Large intestine (tissue), 3 donors: Measurements from ENCODE around the gene TMEM135. TPM values are rescaled to one million over a fixed set of nuclear protein-coding genes. Genes with fewer than 3 reads are reported as not detected.

Source experiments
- DNase-seq, 2 donors: peaks; one replicate each; pipeline versions ENCODE4 v3.0.0 to v3.0.0-alpha.2; 2013
- H3K27ac ChIP-seq: one replicate; pipeline ENCODE4 v1.5.1; 2013; ENCODE audit warnings: low read length
- H3K27me3 ChIP-seq: 2 replicates; pipeline ENCODE4 v1.6.1; 2013; ENCODE audit warnings: low read length; ENCODE audit not compliant: control insufficient read depth, insufficient read depth
- H3K36me3 ChIP-seq: 2 replicates; pipeline ENCODE4 v1.6.1; 2013; ENCODE audit warnings: low read length; ENCODE audit not compliant: control insufficient read depth, insufficient read depth
- H3K4me1 ChIP-seq: one replicate; pipeline ENCODE4 v1.6.1; 2013; ENCODE audit warnings: low read length; ENCODE audit not compliant: control insufficient read depth, insufficient read depth
- H3K4me3 ChIP-seq: one replicate; pipeline ENCODE4 v1.5.1; 2013; ENCODE audit warnings: low read length
- H3K9me3 ChIP-seq: one replicate; pipeline ENCODE4 v1.6.1; 2013; ENCODE audit warnings: mild to moderate bottlenecking, low read depth, low read length, moderate library complexity; ENCODE audit not compliant: control insufficient read depth
- WGBS: methylation state at CpG from one replicate; pipeline ENCODE4 v1.1.5; 2013; ENCODE audit warnings: low lambda C conversion rate; ENCODE audit not compliant: insufficient coverage; 5-methylcytosine and 5-hydroxymethylcytosine counted together
- polyA plus RNA-seq: library from polyadenylated mRNA; unstranded; fragments of 120-200 nt; gene quantifications from one replicate; pipeline ENCODE4 v1.2.1, GENCODE V29; 2013

Gene TMEM135
- polyA plus RNA-seq, 1 donor: 19.9 TPM

DNA sequence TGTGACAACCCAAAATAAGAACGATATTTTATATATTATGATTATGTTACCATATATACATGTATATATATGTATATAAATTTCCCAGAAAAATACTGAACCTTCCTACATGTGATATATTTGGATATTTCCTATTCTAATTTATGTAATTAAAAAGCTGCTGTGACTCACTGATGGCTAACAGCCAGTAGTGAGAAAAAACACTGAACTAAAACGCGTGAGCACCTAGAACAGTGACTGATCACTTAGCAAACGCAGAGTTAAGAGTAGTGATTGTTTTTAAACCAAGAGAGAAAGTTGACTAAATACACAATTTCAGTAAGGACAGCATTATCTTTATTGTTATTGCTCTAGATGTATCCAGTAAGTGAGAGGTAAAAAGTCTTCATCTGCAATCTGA is 213.8 kb downstream of the TMEM135 start:
- WGBS: 100% methylated on average over 3 of the region's 4 CpGs
- no peak overlapping the region for H3K4me3 ChIP-seq
- no peak overlapping the region for H3K27ac ChIP-seq
- no peaks in the 10 kb centered on the region for H3K36me3 ChIP-seq
- no peaks in the 10 kb centered on the region for H3K4me1 ChIP-seq
- H3K27me3 ChIP-seq: no peaks in the 10 kb centered on the region
- DNase-seq: no peak
- peaks cover under 1% of the 10 kb centered on the region for H3K9me3 ChIP-seq

DNA sequence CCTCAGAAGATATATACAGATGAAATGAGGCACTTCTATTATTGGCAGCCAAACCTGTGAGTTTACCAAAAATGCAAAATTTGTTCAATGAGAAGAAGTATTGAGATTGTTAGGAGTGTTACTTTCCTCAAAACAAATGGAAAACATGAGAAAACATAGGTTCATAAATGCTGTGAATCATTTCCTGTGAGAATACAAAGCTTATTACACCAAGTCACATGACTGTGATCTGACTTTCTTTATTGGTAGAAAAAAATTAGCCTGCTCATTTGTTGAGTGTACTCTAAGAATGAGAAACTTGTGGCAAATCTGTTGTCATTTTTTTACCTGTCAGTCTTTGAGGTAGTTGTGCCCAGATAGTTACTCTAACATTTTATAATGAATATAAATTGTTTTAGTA is 215.1 kb downstream of the TMEM135 start:
- DNase-seq: no peak

DNA sequence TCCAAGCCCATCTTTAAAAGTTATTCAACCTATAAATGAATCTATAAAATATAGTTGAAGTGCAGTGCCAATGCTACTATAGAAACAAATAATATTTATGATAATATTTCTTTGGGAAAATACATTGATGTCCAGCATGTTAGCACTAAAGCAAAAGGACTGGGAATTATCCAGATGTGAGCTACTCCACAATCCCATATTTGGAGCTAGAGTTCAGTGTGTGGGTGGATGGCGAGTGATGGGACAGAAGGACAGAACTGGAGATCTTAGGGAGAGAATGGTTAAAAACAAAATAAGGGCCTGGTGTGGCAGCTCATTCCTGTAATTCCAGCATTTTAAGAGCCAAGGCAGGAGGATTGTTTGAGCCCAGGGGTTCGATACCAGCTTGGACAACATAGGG is 216.8 kb downstream of the TMEM135 start:
- Histone ChIP-seq H3K4me1 (no peaks in the 10 kb centered on the region), H3K9me3 (peaks cover 2% of the 10 kb centered on the region), H3K27ac (no peak overlapping the region), H3K4me3 (no peak overlapping the region), H3K36me3 (no peaks in the 10 kb centered on the region), H3K27me3 (no peaks in the 10 kb centered on the region)
- WGBS: no CpG with 5 or more reads among the region's 2 CpGs
- DNase-seq: no peak

More for the DNA sequence above, 215.1 kb downstream of the TMEM135 start:
- Histone ChIP-seq H3K4me3 (no peak overlapping the region), H3K27ac (no peak overlapping the region), H3K4me1 (no peaks in the 10 kb centered on the region), H3K9me3 (peaks cover 2% of the 10 kb centered on the region), H3K27me3 (no peaks in the 10 kb centered on the region), H3K36me3 (no peaks in the 10 kb centered on the region)

DNA sequence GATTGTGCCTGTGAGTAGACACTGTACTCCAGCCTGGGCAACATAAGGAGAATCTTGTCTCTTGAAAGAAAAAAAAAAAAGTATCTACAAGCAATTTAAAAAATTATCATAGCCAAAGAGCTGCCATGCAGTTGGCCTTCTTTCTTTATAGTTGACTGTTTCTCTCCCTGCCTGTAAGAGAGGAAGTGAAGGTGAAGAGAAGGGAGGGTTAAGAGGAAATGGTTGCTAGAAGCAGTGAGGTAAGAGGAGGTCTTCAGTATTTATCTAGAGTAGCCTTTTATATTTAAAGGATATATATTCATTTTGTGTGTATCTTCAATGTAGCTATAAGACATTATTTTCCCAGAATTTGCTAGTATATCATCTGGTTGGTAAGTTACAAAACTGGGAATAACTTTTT is 217.9 kb downstream of the TMEM135 start:
- Histone ChIP-seq H3K27me3 (no peaks in the 10 kb centered on the region), H3K9me3 (peaks cover 2% of the 10 kb centered on the region), H3K4me3 (no peak overlapping the region), H3K36me3 (no peaks in the 10 kb centered on the region), H3K4me1 (no peaks in the 10 kb centered on the region), H3K27ac (no peak overlapping the region)
- no peak for DNase-seq

DNA sequence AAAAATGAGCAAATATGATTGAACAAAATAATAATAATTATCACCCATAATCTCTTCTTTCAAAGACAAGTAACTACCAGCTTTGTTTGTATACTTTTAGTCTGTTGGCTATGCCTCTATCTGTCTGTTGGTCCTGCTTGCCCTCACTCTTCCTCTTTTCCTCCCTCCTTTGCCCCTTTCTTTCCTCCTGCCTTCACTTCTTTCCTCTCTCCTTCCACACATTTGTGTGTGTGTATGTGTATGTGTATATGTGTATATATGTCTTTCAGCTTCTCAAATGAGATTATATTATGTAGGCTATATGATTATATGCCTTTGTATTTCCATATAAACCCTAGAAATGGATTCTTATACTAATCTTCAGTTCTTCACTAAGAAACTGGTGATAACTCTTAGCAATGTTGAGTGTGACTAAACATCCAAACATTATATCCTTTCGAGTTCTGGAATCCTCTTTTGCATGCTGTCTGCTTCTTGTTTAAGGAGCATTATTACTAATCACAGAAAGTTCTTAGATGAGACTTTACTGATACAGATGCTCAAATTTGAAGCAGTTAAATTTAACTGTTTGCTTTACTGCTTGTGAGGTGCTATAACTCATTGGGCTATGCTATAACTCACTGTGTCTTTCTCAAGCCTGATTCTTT is 219.1 kb downstream of the TMEM135 start:
- no peaks in the 10 kb centered on the region for H3K36me3 ChIP-seq
- H3K9me3 ChIP-seq: peaks cover 2% of the 10 kb centered on the region
- WGBS: 100% methylated on average over 1 of the region's 1 CpG
- no peak overlapping the region for H3K4me3 ChIP-seq
- H3K27me3 ChIP-seq: no peaks in the 10 kb centered on the region
- H3K4me1 ChIP-seq: no peaks in the 10 kb centered on the region
- H3K27ac ChIP-seq: no peak overlapping the region
- DNase-seq: no peak

DNA sequence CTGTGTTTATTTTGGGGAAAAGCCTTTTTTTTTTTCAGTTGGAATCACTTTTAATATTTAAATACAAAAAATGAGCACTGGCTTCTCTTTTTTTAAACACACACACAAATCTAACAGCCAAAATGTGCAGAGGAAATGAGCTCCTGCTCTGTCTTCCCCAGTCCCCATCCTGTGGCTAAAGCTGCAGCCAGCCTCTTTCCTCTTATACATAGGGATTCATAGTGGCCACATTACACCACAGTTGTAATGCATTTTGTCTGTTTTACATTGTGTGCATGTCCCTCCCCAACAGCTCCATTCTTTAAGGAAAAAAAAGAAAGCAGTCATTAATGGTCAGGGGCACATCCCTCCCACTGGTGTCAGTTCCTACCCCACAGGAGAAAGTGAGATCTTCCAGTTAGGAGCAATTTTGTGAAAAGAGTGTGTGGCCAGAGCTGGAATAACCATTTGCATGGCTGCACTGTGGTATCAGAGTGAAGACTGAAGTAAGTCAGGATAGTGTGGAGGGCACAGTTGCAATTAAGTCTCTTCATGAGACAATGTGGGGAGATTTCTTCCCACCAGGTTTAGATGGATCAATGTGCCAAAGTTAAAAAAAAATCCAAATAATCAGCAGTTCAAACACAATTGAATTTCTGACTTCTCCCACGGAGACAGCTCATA is 220.6 kb downstream of the TMEM135 start:
- peaks cover 2% of the 10 kb centered on the region for H3K9me3 ChIP-seq
- WGBS: no CpG with 5 or more reads among the region's 1 CpG
- no peak overlapping the region for H3K4me3 ChIP-seq
- H3K27ac ChIP-seq: no peak overlapping the region
- no peak for DNase-seq
- no peaks in the 10 kb centered on the region for H3K4me1 ChIP-seq
- no peaks in the 10 kb centered on the region for H3K36me3 ChIP-seq
- H3K27me3 ChIP-seq: no peaks in the 10 kb centered on the region

DNA sequence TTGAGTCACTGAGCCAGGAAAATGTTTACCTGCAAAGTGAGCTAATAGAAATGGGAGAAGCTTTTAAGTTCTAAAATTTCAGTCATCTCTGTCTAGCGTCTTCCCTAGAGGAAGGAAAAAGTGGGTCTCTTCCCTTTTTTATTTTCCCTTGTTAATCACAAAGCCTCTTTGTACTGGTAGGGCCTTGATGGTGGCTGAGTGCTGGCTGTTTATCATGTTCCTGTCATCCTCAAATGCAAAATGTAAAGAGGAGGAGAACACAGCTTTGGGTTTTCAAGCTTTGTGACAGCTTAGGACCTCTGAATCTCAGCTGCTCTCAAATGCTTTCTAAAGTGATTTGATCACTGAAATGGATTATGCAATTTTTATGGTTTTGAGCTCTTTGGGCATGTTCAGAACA is 222.0 kb downstream of the TMEM135 start:
- Histone ChIP-seq H3K27ac (no peak overlapping the region), H3K9me3 (peaks cover 2% of the 10 kb centered on the region), H3K36me3 (no peaks in the 10 kb centered on the region), H3K27me3 (no peaks in the 10 kb centered on the region), H3K4me1 (no peaks in the 10 kb centered on the region), H3K4me3 (no peak overlapping the region)
- DNase-seq: no peak
- no CpG with 5 or more reads among the region's 1 CpG for WGBS

DNA sequence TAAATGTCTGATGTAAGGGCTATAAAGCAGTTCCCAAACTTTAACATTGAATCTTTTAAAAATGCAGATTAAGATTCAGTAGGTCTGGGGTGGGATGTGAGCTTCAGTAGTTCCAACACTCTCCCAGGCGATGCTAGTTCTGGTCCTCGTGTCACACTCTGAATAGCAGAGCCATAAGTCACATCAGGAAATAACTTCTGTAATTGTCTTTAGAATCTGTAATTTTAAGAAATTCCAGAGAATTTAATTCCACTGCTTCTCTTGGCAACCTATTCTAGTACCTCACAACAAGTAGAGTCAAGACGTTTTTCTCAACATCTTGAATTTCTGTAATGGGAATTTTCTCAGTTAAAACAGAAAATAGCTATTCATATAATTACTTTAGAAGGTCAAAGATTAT is 223.1 kb downstream of the TMEM135 start:
- WGBS: 60% methylated on average over 1 of the region's 3 CpGs
- no peaks in the 10 kb centered on the region for H3K36me3 ChIP-seq
- H3K9me3 ChIP-seq: peaks cover 2% of the 10 kb centered on the region
- no peaks in the 10 kb centered on the region for H3K4me1 ChIP-seq
- no peak overlapping the region for H3K27ac ChIP-seq
- no peak overlapping the region for H3K4me3 ChIP-seq
- H3K27me3 ChIP-seq: no peaks in the 10 kb centered on the region
- DNase-seq: no peak

DNA sequence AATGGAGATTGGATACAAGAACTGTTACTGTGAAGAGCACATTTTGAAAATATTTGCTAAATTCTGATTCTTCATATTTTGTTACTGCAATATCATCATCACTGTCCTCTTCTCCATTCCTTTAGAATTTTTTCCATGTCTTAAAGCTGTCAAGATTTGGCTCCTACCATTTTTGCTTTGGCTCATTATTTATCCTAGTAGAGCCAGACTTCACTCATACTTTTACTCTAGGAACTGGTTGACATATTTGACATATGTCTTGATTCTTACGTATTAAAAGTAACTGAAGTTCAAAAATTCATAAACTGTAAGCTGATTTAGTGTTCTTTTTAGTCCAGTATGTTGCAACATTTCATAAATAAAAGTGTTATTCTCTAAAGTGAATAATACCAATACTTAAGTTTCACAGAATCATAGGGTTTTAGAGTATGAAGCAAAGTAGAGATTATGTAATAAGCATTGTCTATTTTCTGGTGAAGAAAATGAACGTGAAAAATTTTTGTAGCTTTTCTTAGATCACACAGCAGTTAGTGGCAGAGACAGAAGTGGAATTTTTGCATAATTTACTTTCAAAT is 225.6 kb downstream of the TMEM135 start:
- Histone ChIP-seq H3K9me3 (no peaks in the 10 kb centered on the region), H3K27me3 (no peaks in the 10 kb centered on the region), H3K36me3 (no peaks in the 10 kb centered on the region), H3K4me3 (no peak overlapping the region), H3K27ac (no peak overlapping the region), H3K4me1 (no peaks in the 10 kb centered on the region)
- DNase-seq: no peak
- 100% methylated on average over 2 of the region's 2 CpGs for WGBS

DNA sequence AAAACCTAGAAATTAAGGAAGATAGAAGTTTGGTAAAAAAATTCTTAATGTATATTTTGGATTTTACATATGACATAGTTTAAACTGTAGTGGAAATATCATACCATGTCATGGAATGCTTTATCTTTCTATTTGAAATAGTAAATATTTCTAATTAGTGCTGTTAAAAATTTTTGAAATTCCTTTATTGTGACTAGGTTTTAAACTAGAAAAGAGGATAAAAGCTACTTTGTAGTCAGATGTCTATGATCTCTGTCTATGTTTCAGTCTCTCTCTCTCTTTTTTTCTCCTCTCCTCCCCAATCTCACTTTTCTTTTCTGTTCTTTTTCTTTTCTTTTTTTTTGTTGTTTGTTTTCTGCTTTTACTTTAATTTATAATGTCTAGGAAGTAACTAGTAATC is 226.2 kb downstream of the TMEM135 start:
- Histone ChIP-seq H3K27me3 (no peaks in the 10 kb centered on the region), H3K4me3 (no peak overlapping the region), H3K36me3 (no peaks in the 10 kb centered on the region), H3K9me3 (no peaks in the 10 kb centered on the region), H3K4me1 (no peaks in the 10 kb centered on the region), H3K27ac (no peak overlapping the region)
- no peak for DNase-seq

DNA sequence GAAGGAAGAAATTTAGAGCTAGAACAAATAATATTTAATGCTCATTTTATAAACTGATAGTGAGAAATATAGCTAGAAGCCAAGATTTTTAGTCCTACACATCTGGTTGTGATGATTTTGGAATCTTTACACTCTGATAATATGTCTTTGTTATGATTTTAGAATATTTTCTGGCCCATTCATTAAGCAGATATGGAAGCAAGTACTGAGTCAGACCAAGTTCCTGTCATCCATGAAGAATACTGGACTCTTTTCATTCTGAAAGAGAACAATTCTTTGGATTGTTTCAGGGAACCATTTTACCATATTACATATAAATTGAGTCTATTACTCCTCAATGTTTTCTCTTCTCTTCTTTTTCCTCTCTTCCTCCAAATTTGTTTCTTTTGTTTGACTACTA is 227.4 kb downstream of the TMEM135 start:
- DNase-seq: no peak
- Histone ChIP-seq H3K36me3 (no peaks in the 10 kb centered on the region), H3K4me1 (no peaks in the 10 kb centered on the region), H3K9me3 (no peaks in the 10 kb centered on the region), H3K4me3 (no peak overlapping the region), H3K27me3 (no peaks in the 10 kb centered on the region), H3K27ac (no peak overlapping the region)
